Ishikawa (cell line): ENCODE data around the gene SUN1.

Experiments
- CEBPB ChIP-seq: IDR thresholded peaks from 2 replicates; pipeline ENCODE4 v1.6.1; 2012
- CREB1 ChIP-seq: IDR thresholded peaks from 2 replicates; pipeline ENCODE4 v1.6.1; 2012; ENCODE audit warnings: low read depth
- EGR1 ChIP-seq: IDR thresholded peaks from 2 replicates; pipeline ENCODE4 v1.6.1; 2012
- FOXM1 ChIP-seq: IDR thresholded peaks from 2 replicates; pipeline ENCODE4 v1.6.1; 2012; ENCODE audit warnings: low read depth, borderline replicate concordance

DNA sequence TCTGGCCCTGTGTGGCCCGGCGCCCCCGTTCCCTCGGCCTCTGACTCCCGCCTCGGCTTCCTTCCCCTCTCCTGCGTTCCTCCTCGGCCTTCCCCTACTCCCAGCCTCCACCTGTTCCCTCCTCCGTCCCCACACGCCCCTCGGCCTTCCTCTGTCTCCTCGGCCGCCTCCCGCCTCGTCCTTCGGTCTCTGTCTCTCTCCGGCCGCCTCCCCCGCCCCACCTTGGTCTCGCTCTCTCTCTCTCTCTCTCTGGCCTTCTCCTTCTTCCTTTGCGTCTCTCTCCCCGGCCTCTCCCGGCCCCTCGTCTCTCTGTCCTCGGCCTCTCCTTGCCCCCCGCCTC lies 44.7 kb downstream of the SUN1 start:
- TF ChIP-seq EGR1 (no peak), CEBPB (no peak), FOXM1 (no peak), CREB1 (no peak)
